Measurements from ENCODE around the gene ZNF462. TPM values are rescaled to one million over a fixed set of nuclear protein-coding genes. Genes with fewer than 3 reads are reported as not detected.

ZNF462 gene
- total and polyA plus RNA-seq, 12 donors = 4.9 to 86.9 (median 38.5) TPM

GRCh38 chr9:106921341-106921899 is 58.5 kb downstream of the ZNF462 start:
- Histone ChIP-seq H3K9me3 (replicated peaks in 1 of 3) (no peaks in the 10 kb centered on the region), H3K4me1 (replicated peaks in 1 of 2) (peaks cover 31 to 46% of the 10 kb centered on the region in 2 donors), H3K27ac (peak overlapping the region; percentile 50 to 95 (median 85)), H3K36me3 (replicated peaks in 1 of 2) (peaks cover 0 to 24% of the 10 kb centered on the region in 2 donors), H3K4me3 (peak overlapping the region in 1 of 4 donors; percentile 17), H3K27me3 (no peaks in the 10 kb centered on the region)
- 31 to 40% (median 35%) methylated on average over 3 of the region's 3 CpGs for WGBS, 4 donors
- DNase-seq = peak; percentile 48 to 85 (median 78)
- TF ChIP-seq POLR2A (IDR thresholded peaks at IDR 0.05) (peak in 1 of 2 donors; percentile 48), CTCF (IDR thresholded peaks at IDR 0.05) (no peak)
- intact Hi-C loops (cut with DNase I) = no loop called here

- DNase-seq = no peak
- Histone ChIP-seq H3K27me3 (no peaks in the 10 kb centered on the region), H3K9me3 (replicated peaks in 1 of 3) (no peaks in the 10 kb centered on the region), H3K4me1 (replicated peaks in 1 of 2) (peaks cover 26 to 40% of the 10 kb centered on the region in 2 donors), H3K4me3 (no peak overlapping the region), H3K27ac (peak overlapping the region; percentile 50 to 95 (median 85)), H3K36me3 (replicated peaks in 1 of 2) (peaks cover 0 to 30% of the 10 kb centered on the region in 2 donors)
- TF ChIP-seq POLR2A (IDR thresholded peaks at IDR 0.05) = no peak
- no peak for TF ChIP-seq CTCF (IDR thresholded peaks at IDR 0.05)
- intact Hi-C loops (cut with DNase I) = no loop called here
- 67 to 100% (median 71%) methylated on average over 1 of the region's 1 CpG for WGBS, 4 donors
Observed at GRCh38 chr9:106922026-106922425, 59.1 kb downstream of the ZNF462 start.

- H3K27ac ChIP-seq = no peak overlapping the region
- intact Hi-C loops (cut with DNase I) = no loop called here
- DNase-seq = no peak
- TF ChIP-seq CTCF (IDR thresholded peaks at IDR 0.05) = no peak
- TF ChIP-seq POLR2A (IDR thresholded peaks at IDR 0.05) = no peak
- WGBS, 4 donors = 97 to 100% (median 98%) methylated on average over 3 to 7 of the region's 7 CpGs
- H3K27me3 ChIP-seq = no peaks in the 10 kb centered on the region
- H3K4me1 ChIP-seq (replicated peaks in 1 of 2) = peaks cover 22 to 32% of the 10 kb centered on the region in 2 donors
- H3K9me3 ChIP-seq (replicated peaks in 1 of 3) = no peaks in the 10 kb centered on the region
- no peak overlapping the region for H3K4me3 ChIP-seq
- H3K36me3 ChIP-seq (replicated peaks in 1 of 2) = peaks cover 0 to 50% of the 10 kb centered on the region in 2 donors
Observed at GRCh38 chr9:106925392-106925791, 62.4 kb downstream of the ZNF462 start.

GRCh38 chr9:106927916-106928315 is 65.0 kb downstream of the ZNF462 start:
- Histone ChIP-seq H3K36me3 (replicated peaks in 1 of 2) (peaks cover 0 to 51% of the 10 kb centered on the region in 2 donors), H3K9me3 (replicated peaks in 1 of 3) (no peaks in the 10 kb centered on the region), H3K4me3 (no peak overlapping the region), H3K4me1 (replicated peaks in 1 of 2) (peaks cover 4 to 6% of the 10 kb centered on the region in 2 donors), H3K27me3 (no peaks in the 10 kb centered on the region), H3K27ac (no peak overlapping the region)
- 82 to 95% (median 90%) methylated on average over 5 of the region's 5 CpGs for WGBS, 4 donors
- TF ChIP-seq POLR2A (IDR thresholded peaks at IDR 0.05) = no peak
- TF ChIP-seq CTCF (IDR thresholded peaks at IDR 0.05) = no peak
- no peak for DNase-seq
- intact Hi-C loops (cut with DNase I) = no loop called here
